Stimulated activated naive CD8-positive, alpha-beta T cell treated with anti-CD3 and anti-CD28 coated beads, Interleukin-15, Interleukin-2, amounts not matched to agents 100 ng/mL and 50 ng/mL, for 24 hours (primary cell): Measurements from ENCODE around the gene FXYD1.

Source experiments
- H3K27ac Mint-ChIP-seq: one replicate; pipeline ENCODE4 v1.8.0; 2021; ENCODE audit warnings: mild to moderate bottlenecking, mixed read lengths
- H3K27me3 Mint-ChIP-seq: one replicate; pipeline ENCODE4 v1.8.0; 2021; ENCODE audit warnings: mixed read lengths
- H3K36me3 Mint-ChIP-seq: one replicate; pipeline ENCODE4 v1.8.0; 2021; ENCODE audit warnings: low read depth, mixed read lengths
- H3K4me1 Mint-ChIP-seq: one replicate; pipeline ENCODE4 v1.8.0; 2021; ENCODE audit warnings: low read depth, mixed read lengths
- H3K4me3 Mint-ChIP-seq: one replicate; pipeline ENCODE4 v1.8.0; 2021; ENCODE audit warnings: mild to moderate bottlenecking, mixed read lengths
- H3K9me3 Mint-ChIP-seq: one replicate; pipeline ENCODE4 v1.8.0; 2021; ENCODE audit warnings: mixed read lengths

The FXYD1 gene

DNA sequence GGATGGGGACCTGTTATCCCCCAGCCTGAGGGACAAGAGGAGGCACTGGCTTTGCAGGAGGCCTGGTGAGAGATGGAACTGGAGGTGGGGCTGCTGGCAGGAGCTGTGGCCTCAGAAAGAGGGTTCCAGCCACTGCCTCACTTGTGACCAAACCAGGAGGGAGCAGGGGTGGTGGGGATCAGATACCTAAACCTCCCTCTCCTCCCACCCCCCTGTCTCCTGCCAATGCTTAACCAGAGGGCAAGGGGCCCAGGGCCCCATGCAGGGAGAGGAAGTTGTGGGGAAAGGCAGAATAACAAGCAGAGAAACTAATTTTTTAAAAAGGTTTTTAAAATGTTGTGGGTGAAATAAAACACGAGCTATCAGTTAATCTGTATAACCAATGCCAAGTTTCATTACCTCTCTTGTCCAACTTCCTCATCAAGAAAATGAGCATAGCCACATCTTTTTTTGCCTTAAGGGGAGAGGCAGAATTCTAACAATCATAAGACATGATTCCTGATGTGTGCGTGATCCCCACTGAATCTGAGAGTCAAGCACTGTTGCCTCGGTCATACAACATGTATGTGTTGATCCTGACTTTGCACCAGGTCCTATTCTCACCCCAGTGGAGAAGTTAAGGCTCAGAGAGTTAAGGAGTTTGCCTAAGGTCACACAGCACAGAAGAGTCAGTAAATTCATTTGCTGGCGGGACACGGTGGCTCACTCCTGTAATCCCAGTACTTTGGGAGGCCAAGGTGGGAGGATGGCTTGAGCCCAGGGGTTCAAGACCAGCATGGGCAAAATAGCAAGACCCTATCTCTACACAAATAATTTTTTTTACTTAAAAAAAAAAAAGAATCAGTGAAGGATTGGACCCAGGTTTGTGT lies 28.9 kb downstream of the FXYD1 start:
- Mint-ChIP-seq H3K4me1 (peaks cover 52% of the 10 kb centered on the region), H3K36me3 (peaks cover 83% of the 10 kb centered on the region), H3K4me3 (no peak overlapping the region)

GRCh38 chr19:35168196-35168595 lies 29.6 kb downstream of the FXYD1 start:
- no peaks in the 10 kb centered on the region for H3K27me3 Mint-ChIP-seq

More for the DNA sequence above, 28.9 kb downstream of the FXYD1 start:
- Mint-ChIP-seq H3K27ac (peak overlapping the region; percentile 70), H3K9me3 (peaks cover 20% of the 10 kb centered on the region), H3K27me3 (no peaks in the 10 kb centered on the region)

GRCh38 chr19:35169221-35169995 lies 30.8 kb downstream of the FXYD1 start:
- peaks cover 12% of the 10 kb centered on the region for H3K9me3 Mint-ChIP-seq
- peaks cover 45% of the 10 kb centered on the region for H3K4me1 Mint-ChIP-seq
- H3K36me3 Mint-ChIP-seq = peaks cover 64% of the 10 kb centered on the region
- H3K27me3 Mint-ChIP-seq = no peaks in the 10 kb centered on the region
- H3K27ac Mint-ChIP-seq = peak overlapping the region; percentile 78
- H3K4me3 Mint-ChIP-seq = no peak overlapping the region

More at GRCh38 chr19:35168196-35168595, 29.6 kb downstream of the FXYD1 start:
- Mint-ChIP-seq H3K4me3 (no peak overlapping the region), H3K9me3 (peaks cover 20% of the 10 kb centered on the region), H3K4me1 (peaks cover 52% of the 10 kb centered on the region), H3K27ac (peak overlapping the region; percentile 58), H3K36me3 (peaks cover 76% of the 10 kb centered on the region)

DNA sequence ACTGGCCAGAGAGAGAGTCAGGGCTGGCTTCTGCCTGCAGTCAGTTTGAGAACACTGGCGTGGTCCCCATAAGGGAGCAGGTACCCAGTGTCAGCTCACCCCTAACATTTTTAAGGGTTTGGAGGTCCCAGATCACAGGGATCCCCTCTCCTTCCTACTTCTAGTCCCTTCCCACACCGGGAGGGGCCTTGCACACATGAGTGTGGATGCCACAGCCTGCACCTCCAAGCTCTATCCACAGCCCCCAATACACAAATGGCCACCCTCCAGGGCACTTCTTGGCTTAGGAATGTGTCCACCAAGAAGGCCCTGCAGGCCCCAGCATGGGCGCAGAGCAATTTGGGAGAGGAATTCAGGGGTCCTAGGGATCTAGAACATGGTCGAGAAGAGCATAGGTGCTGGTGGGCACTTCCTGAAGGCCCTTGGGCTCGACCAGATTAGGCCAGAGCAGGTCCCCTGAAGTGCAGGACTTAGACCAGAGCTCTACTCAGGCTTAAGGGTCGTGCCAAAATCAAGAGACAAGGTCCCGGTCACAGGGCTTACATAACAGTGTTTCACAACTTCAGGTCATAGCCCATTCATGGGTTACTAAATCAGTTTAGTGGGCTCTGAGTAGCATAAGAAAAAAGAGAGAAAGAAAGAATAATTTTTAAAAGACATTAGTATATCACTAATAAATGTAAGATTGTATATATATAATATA lies 31.9 kb downstream of the FXYD1 start:
- H3K27ac Mint-ChIP-seq = no peak overlapping the region
- H3K4me3 Mint-ChIP-seq = no peak overlapping the region
- peaks cover 8% of the 10 kb centered on the region for H3K9me3 Mint-ChIP-seq
- peaks cover 46% of the 10 kb centered on the region for H3K4me1 Mint-ChIP-seq
- no peaks in the 10 kb centered on the region for H3K27me3 Mint-ChIP-seq
- H3K36me3 Mint-ChIP-seq = peaks cover 57% of the 10 kb centered on the region

DNA sequence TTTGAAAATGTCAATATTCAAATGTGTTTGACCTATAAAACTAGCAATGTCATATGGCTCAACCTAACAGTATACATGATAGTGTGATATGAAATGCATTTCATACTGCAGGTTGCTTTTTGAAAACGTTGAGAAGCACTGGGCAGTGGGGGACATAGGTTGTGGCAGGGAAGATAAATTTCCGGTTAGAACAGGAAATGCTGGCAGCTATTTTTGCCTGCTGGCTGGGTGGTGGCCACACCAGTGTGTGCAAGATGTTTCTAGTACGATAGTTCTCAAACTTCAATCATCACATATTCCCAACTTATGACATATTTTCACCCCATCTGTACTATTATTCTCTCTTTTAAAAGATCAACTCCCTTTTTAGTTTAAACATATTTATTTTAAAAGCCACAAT lies 33.1 kb downstream of the FXYD1 start:
- Mint-ChIP-seq H3K4me1 (peaks cover 43% of the 10 kb centered on the region), H3K36me3 (peaks cover 45% of the 10 kb centered on the region), H3K9me3 (no peaks in the 10 kb centered on the region), H3K27ac (peak overlapping the region; percentile 21), H3K4me3 (no peak overlapping the region), H3K27me3 (no peaks in the 10 kb centered on the region)

DNA sequence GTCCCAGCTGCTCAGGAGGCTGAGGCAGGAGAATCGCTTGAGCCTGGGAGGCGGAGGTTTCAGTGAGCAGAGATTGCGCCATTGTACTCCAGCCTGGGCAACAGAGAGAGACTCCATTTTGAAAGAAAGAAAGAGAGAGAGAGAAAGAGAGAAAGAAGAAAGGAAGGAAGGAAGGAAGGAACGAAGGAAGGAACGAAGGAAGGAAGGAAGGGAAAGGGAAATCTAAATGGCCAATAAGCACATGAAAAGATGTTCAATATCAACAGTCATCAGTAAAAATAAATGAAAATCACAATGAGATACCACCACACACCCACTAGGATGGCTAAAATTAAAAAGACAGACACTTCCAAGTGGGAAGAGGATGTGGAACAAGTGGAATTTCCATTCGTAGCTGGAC lies 35.6 kb downstream of the FXYD1 start:
- Mint-ChIP-seq H3K27me3 (no peaks in the 10 kb centered on the region), H3K36me3 (peaks cover 30% of the 10 kb centered on the region), H3K27ac (no peak overlapping the region), H3K4me1 (peaks cover 32% of the 10 kb centered on the region), H3K4me3 (no peak overlapping the region), H3K9me3 (peaks cover 8% of the 10 kb centered on the region)

DNA sequence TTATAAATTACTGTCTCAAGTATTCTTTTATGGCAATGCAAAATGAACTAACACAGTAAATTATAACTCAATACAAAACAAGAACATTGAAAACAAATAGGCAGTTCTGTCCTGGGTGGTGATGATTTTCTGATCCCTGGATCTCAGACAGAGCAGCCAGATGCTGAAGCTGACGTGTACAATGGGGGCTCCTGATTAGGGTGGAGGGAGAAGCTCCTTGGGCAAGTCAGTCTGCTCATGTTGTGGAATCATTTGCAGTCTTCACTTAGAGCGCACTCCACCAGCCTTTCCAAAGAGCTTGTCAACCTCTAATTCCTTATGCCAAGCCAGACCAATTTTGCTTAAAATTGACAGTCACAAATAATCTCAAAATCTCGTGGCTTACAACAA lies 37.6 kb downstream of the FXYD1 start:
- peaks cover 8% of the 10 kb centered on the region for H3K9me3 Mint-ChIP-seq
- H3K27me3 Mint-ChIP-seq = no peaks in the 10 kb centered on the region
- no peak overlapping the region for H3K27ac Mint-ChIP-seq
- H3K36me3 Mint-ChIP-seq = peaks cover 14% of the 10 kb centered on the region
- H3K4me3 Mint-ChIP-seq = no peak overlapping the region
- H3K4me1 Mint-ChIP-seq = peaks cover 39% of the 10 kb centered on the region

GRCh38 chr19:35177377-35178274 lies 39.0 kb downstream of the FXYD1 start:
- H3K27ac Mint-ChIP-seq = peak overlapping the region; percentile 45

DNA sequence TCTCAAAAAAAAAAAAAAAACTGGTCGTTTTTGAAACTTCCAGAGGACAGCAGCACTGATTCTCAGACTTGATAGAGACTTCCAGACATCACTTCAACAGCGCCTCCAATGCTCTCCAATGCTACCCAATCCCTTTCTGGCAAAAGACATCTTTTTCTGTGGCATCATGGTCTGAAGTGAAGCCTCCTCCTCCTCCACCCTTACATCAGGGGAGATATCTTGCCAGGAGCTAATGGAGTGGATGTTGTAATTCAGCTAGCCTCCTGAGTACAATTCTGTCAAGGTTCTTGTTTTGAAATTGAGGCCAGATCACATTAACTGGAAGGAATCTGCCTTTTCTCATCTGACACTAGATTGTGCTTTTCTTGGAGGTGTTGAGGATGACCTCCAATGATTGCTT lies 40.1 kb downstream of the FXYD1 start:
- no peak overlapping the region for H3K27ac Mint-ChIP-seq
- H3K9me3 Mint-ChIP-seq = peaks cover 8% of the 10 kb centered on the region
- peaks cover 14% of the 10 kb centered on the region for H3K36me3 Mint-ChIP-seq
- H3K27me3 Mint-ChIP-seq = no peaks in the 10 kb centered on the region
- peaks cover 39% of the 10 kb centered on the region for H3K4me1 Mint-ChIP-seq
- H3K4me3 Mint-ChIP-seq = no peak overlapping the region

More at GRCh38 chr19:35177377-35178274, 39.0 kb downstream of the FXYD1 start:
- Mint-ChIP-seq H3K4me1 (peaks cover 39% of the 10 kb centered on the region), H3K36me3 (peaks cover 14% of the 10 kb centered on the region), H3K4me3 (no peak overlapping the region), H3K27me3 (no peaks in the 10 kb centered on the region), H3K9me3 (peaks cover 8% of the 10 kb centered on the region)

DNA sequence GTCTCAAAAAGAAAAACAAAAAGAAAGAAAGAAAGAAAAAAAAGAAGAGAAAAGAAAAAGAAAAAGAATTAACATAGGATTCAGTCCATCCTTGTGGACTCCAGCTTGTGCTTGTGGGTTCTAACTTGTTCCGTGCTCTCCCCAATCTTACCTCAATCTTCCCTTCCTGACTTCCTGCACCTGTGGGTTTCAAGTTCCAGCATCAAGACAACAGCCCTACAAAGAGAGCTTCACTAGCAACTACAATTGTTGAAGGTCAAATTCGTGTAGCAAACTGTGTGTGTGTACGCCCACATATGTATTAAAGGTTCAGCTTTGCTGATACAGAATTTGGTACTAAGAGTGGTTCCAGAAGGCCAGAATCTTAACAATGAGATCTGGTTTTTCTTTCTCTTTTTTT lies 41.2 kb downstream of the FXYD1 start:
- Mint-ChIP-seq H3K4me1 (peaks cover 41% of the 10 kb centered on the region), H3K27ac (no peak overlapping the region), H3K9me3 (peaks cover 16% of the 10 kb centered on the region), H3K4me3 (no peak overlapping the region), H3K36me3 (peaks cover 14% of the 10 kb centered on the region), H3K27me3 (no peaks in the 10 kb centered on the region)

GRCh38 chr19:35181387-35181786 lies 42.8 kb downstream of the FXYD1 start:
- H3K9me3 Mint-ChIP-seq = peaks cover 21% of the 10 kb centered on the region
- no peak overlapping the region for H3K4me3 Mint-ChIP-seq
- H3K27me3 Mint-ChIP-seq = no peaks in the 10 kb centered on the region
- H3K36me3 Mint-ChIP-seq = peaks cover 10% of the 10 kb centered on the region
- H3K27ac Mint-ChIP-seq = no peak overlapping the region
- peaks cover 27% of the 10 kb centered on the region for H3K4me1 Mint-ChIP-seq

DNA sequence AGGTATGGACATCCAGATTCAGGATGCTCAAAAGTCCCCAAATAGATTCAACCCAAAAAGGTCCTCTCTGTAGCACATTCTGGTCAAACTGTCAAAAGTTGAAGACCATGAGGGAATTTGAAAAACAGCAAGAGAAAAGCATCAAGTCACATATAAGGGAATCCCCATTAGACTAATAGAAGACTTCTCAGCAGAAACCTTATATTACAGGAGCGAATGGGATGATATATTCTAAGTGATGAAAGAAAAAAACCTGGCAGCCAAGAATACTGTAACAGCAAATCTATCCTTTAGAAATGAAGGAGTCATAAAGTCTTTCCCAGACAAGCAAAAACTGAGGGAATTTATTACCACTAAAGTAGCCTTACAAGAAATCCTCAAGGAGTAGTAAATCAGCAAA lies 45.6 kb downstream of the FXYD1 start:
- peaks cover 12% of the 10 kb centered on the region for H3K4me1 Mint-ChIP-seq
- no peak overlapping the region for H3K4me3 Mint-ChIP-seq
- H3K27me3 Mint-ChIP-seq = no peaks in the 10 kb centered on the region
- no peaks in the 10 kb centered on the region for H3K36me3 Mint-ChIP-seq
- no peak overlapping the region for H3K27ac Mint-ChIP-seq
- H3K9me3 Mint-ChIP-seq = peaks cover 14% of the 10 kb centered on the region

- Mint-ChIP-seq H3K27ac (no peak overlapping the region), H3K4me1 (peaks cover 6% of the 10 kb centered on the region), H3K36me3 (no peaks in the 10 kb centered on the region), H3K9me3 (peaks cover 14% of the 10 kb centered on the region), H3K4me3 (no peak overlapping the region), H3K27me3 (no peaks in the 10 kb centered on the region)
These were observed 46.3 kb downstream of the FXYD1 start for GRCh38 chr19:35184884-35185283.
